Activated T-cell treated with anti-CD3 and anti-CD28 coated beads, Interleukin-2, amount 50 U/mL, for 24 hours (primary cell): ENCODE data around the gene DMXL2.
"Not testable (repeated sequence)": the region's sequence is repeated elsewhere in the genome, so short reads cannot be mapped to it uniquely, and the experiment has no call there.

Experiments
- DNase-seq: peaks from one replicate; pipeline ENCODE4 v3.0.0-alpha.2; 2020
- H3K27ac Mint-ChIP-seq: 2 replicates; pipeline ENCODE4 v1.8.0; 2020; ENCODE audit warnings: mild to moderate bottlenecking, mixed read lengths
- H3K27me3 Mint-ChIP-seq: 2 replicates; pipeline ENCODE4 v1.8.0; 2020; ENCODE audit warnings: mixed read lengths
- H3K36me3 Mint-ChIP-seq: 2 replicates; pipeline ENCODE4 v1.8.0; 2020; ENCODE audit warnings: low read depth, mixed read lengths
- H3K4me1 Mint-ChIP-seq: 2 replicates; pipeline ENCODE4 v1.8.0; 2020; ENCODE audit warnings: low read depth, mixed read lengths
- H3K4me3 Mint-ChIP-seq: 2 replicates; pipeline ENCODE4 v1.8.0; 2020; ENCODE audit warnings: mild to moderate bottlenecking, moderate library complexity, mixed read lengths
- H3K9me3 Mint-ChIP-seq: 2 replicates; pipeline ENCODE4 v1.8.0; 2020; ENCODE audit warnings: mixed read lengths

The DMXL2 gene

GRCh38 chr15:51448622-51449399 is 173.8 kb downstream of the DMXL2 start:
- Mint-ChIP-seq H3K27me3 (no peaks in the 10 kb centered on the region), H3K4me1 (no peaks in the 10 kb centered on the region), H3K4me3 (no peak overlapping the region), H3K36me3 (peaks cover 14% of the 10 kb centered on the region), H3K9me3 (no peaks in the 10 kb centered on the region), H3K27ac (no peak overlapping the region)
- DNase-seq, result no peak

- no peaks in the 10 kb centered on the region for H3K27me3 Mint-ChIP-seq
- DNase-seq, result no peak
- H3K27ac Mint-ChIP-seq, result no peak overlapping the region
- H3K4me3 Mint-ChIP-seq, result no peak overlapping the region
- no peaks in the 10 kb centered on the region for H3K4me1 Mint-ChIP-seq
- peaks cover 14% of the 10 kb centered on the region for H3K36me3 Mint-ChIP-seq
- H3K9me3 Mint-ChIP-seq, result no peaks in the 10 kb centered on the region
These were observed 174.5 kb downstream of the DMXL2 start for GRCh38 chr15:51447855-51448621.

DNA sequence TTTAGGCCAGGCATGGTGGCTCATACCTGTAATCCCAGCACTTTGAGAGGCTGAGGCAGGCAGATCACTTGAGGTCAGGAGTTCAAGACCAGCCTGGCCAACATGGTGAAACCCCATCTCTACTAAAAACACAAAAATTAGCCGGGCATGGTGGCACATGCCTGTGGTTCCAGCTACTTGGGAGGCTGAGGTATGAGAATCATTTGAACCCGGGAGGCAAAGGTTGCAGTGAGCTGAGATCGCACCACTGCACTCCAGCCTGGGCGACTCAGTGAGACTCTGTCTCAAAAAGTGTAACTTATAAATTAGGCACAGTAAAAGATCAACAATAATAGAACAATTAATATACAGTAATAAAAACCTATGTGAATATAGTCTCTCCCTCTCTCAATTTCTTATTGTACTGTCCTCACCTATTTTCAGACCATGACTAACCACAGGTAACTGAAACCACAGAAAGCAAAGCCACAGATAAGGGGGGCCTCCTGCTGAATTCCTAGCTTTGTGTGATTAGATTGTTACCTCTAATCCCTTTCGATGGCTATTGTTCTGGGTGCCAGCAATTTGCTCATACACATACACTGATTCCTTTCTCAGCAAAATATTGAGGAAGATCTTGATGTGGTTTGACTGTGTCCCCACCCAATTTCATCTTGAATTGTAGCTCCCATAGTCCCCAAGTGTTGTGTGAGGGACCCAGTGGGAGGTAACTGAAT is 176.4 kb downstream of the DMXL2 start:
- H3K27ac Mint-ChIP-seq, H3K4me1 Mint-ChIP-seq, H3K27me3 Mint-ChIP-seq, H3K9me3 Mint-ChIP-seq, H3K4me3 Mint-ChIP-seq, DNase-seq: not testable (repeated sequence)
- peaks cover 14% of the 10 kb centered on the region for H3K36me3 Mint-ChIP-seq

DNA sequence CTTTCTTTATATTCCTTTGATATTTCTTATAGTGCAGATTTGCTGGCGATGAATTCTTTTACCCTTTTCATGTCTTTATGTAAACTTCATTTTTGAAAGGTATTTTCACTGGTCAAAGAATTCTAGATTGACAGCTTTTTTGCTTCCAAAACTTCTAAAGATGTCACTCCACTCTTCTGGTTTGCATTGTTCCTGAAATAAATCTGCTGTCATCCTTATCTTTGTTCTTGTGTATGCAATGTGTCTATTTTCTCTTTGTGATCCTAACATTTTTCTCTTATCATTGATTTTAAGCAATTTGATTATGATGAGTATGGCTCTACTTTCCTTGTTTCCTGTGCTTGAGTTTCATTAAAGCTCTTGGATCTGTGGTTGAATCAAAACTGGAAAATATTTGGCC is 177.8 kb downstream of the DMXL2 start:
- Mint-ChIP-seq H3K4me1 (no peaks in the 10 kb centered on the region), H3K36me3 (peaks cover 9% of the 10 kb centered on the region), H3K27ac (no peak overlapping the region), H3K4me3 (no peak overlapping the region), H3K9me3 (no peaks in the 10 kb centered on the region), H3K27me3 (peaks cover 8% of the 10 kb centered on the region)
- no peak for DNase-seq

- Mint-ChIP-seq H3K27ac (no peak overlapping the region), H3K9me3 (no peaks in the 10 kb centered on the region), H3K36me3 (peaks cover 2% of the 10 kb centered on the region), H3K27me3 (peaks cover 8% of the 10 kb centered on the region), H3K4me3 (no peak overlapping the region), H3K4me1 (no peaks in the 10 kb centered on the region)
- DNase-seq, result no peak
These were observed 178.5 kb downstream of the DMXL2 start for GRCh38 chr15:51444112-51444511.

DNA sequence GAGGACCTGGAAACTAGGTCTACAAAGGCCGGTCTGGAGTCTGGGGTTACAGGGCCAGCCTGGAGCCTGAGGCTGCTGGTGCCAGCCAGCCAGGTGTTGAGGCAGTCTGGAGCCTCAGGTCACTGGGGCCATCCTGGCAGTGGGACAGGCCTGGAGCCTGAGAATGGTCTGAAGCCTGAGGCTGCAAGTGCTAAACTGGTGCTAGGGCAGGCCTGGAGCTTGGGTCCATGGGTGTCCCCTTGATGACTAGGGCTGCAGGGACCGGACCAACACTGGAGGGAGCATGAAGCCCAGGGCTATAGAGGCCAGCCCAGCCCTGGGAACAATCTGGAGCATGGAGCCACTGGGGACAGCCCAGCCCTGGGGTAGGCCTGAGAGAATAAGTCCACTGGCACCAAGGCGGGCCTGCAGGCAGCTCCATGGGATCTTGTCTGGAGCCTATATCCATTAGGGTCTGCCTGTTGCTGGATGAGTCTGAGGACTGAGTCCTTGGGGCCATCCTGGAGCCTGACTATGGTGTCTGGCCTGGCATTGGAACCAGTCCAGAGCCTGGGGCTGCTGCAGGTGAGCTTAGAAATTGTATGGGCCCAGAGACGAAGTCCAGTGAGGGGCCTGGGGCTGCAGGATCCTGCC is 179.2 kb downstream of the DMXL2 start:
- no peaks in the 10 kb centered on the region for H3K4me1 Mint-ChIP-seq
- H3K9me3 Mint-ChIP-seq, result no peaks in the 10 kb centered on the region
- H3K27ac Mint-ChIP-seq, result no peak overlapping the region
- no peak for DNase-seq
- no peak overlapping the region for H3K4me3 Mint-ChIP-seq
- H3K27me3 Mint-ChIP-seq, result peaks cover 8% of the 10 kb centered on the region
- H3K36me3 Mint-ChIP-seq, result no peaks in the 10 kb centered on the region

DNA sequence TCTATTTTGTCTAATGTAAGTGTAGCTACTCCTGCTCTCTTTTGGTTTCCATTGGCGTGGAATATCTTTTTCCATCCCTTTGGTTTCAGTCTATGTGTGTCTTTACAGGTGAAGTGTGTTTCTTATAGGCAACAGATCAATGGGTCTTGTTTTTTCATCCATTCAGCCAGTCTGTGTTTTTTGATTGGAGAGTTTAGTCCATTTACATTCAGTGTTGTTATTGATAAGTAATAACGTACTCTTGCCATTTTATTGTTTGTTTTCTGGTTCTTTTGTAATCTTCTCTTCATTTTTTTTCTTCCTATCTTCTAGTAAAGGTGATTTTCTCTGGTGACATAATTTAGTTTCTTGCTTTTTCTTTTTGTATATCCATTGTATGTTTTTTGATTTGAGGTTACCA is 184.0 kb downstream of the DMXL2 start:
- Mint-ChIP-seq H3K4me1 (no peaks in the 10 kb centered on the region), H3K4me3 (no peak overlapping the region), H3K36me3 (no peaks in the 10 kb centered on the region), H3K27me3 (peaks cover 11% of the 10 kb centered on the region), H3K9me3 (no peaks in the 10 kb centered on the region), H3K27ac (no peak overlapping the region)
- no peak for DNase-seq

- Mint-ChIP-seq H3K27ac (no peak overlapping the region), H3K9me3 (no peaks in the 10 kb centered on the region), H3K36me3 (no peaks in the 10 kb centered on the region), H3K4me1 (no peaks in the 10 kb centered on the region), H3K27me3 (peaks cover 10% of the 10 kb centered on the region), H3K4me3 (no peak overlapping the region)
- no peak for DNase-seq
These were observed 197.0 kb downstream of the DMXL2 start for GRCh38 chr15:51425517-51426040.

DNA sequence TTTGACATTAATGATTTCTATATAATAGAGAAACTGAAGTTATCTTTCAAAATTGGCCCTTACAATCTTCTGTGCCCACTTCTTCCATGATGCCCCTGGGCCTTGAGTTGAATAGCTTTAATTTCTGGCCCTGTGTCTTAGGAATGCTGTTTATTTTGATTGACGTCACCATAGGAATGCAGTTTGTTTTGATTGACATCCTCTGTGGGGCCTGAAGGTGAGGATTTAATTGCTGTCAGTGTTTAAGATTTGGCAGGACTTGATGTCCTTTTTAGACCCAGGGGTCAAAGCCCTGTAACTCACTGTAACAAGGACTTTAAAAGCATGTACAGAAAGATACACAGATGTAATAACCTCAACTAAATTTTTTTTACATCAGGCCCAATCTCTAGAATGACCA is 197.8 kb downstream of the DMXL2 start:
- no peak for DNase-seq
- Mint-ChIP-seq H3K4me3 (no peak overlapping the region), H3K9me3 (no peaks in the 10 kb centered on the region), H3K4me1 (no peaks in the 10 kb centered on the region), H3K27ac (no peak overlapping the region), H3K27me3 (peaks cover 7% of the 10 kb centered on the region), H3K36me3 (no peaks in the 10 kb centered on the region)

DNA sequence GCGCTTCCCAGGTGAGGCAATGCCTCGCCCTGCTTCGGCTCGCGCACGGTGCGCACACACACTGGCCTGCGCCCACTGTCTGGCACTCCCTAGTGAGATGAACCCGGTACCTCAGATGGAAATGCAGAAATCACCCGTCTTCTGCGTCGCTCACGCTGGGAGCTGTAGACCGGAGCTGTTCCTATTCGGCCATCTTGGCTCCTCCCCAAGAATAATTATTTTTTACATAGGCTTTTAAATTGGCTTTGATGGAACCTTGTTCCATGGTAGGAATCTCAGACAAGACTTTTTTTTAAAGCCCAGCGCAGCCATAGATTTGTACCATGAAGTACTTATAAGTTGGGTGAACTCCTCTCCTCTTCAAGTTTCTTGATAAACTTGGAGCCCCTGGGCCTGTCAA is 199.5 kb downstream of the DMXL2 start:
- DNase-seq, H3K4me3 Mint-ChIP-seq, H3K27me3 Mint-ChIP-seq, H3K36me3 Mint-ChIP-seq, H3K9me3 Mint-ChIP-seq, H3K4me1 Mint-ChIP-seq, H3K27ac Mint-ChIP-seq: not testable (repeated sequence)

DNA sequence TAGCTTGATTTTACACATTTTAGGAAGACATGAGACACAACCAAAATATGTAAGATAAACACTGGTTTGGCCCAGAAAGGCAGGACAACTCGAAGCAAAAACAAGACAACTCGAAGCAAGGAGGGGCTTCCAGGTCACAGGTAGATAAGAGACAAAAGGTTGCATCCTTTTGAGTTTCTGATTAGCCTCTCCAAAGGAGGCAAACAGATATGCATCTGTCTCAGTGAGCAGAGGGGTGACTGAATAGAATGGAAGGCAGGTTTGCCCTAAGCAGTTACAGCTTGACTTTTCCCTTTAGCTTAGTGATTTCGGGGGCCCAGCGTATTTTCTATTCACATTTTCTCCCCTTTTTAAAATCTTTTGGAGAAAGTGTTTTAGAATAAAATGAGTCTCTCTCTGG is 206.4 kb downstream of the DMXL2 start:
- H3K4me3 Mint-ChIP-seq, result no peak overlapping the region
- no peaks in the 10 kb centered on the region for H3K27me3 Mint-ChIP-seq
- H3K9me3 Mint-ChIP-seq, result no peaks in the 10 kb centered on the region
- H3K27ac Mint-ChIP-seq, result no peak overlapping the region
- H3K36me3 Mint-ChIP-seq, result no peaks in the 10 kb centered on the region
- no peak for DNase-seq
- no peaks in the 10 kb centered on the region for H3K4me1 Mint-ChIP-seq

- H3K9me3 Mint-ChIP-seq, result no peaks in the 10 kb centered on the region
- no peaks in the 10 kb centered on the region for H3K4me1 Mint-ChIP-seq
- no peaks in the 10 kb centered on the region for H3K36me3 Mint-ChIP-seq
- no peaks in the 10 kb centered on the region for H3K27me3 Mint-ChIP-seq
- no peak overlapping the region for H3K4me3 Mint-ChIP-seq
- DNase-seq, result no peak
- no peak overlapping the region for H3K27ac Mint-ChIP-seq
These were observed 208.2 kb downstream of the DMXL2 start for GRCh38 chr15:51414256-51414860.

- no peaks in the 10 kb centered on the region for H3K9me3 Mint-ChIP-seq
- H3K4me3 Mint-ChIP-seq, result no peak overlapping the region
- no peaks in the 10 kb centered on the region for H3K4me1 Mint-ChIP-seq
These were observed 216.7 kb downstream of the DMXL2 start for GRCh38 chr15:51405693-51406523.

More at GRCh38 chr15:51405693-51406523, 216.7 kb downstream of the DMXL2 start:
- no peak for DNase-seq
- H3K36me3 Mint-ChIP-seq, result no peaks in the 10 kb centered on the region
- no peak overlapping the region for H3K27ac Mint-ChIP-seq
- peaks cover 30% of the 10 kb centered on the region for H3K27me3 Mint-ChIP-seq
